Endodermal cell (in vitro differentiated cells): Measurements from ENCODE around the gene CFAP107. TPM values are rescaled to one million over a fixed set of nuclear protein-coding genes. Genes with fewer than 3 reads are reported as not detected.
A peak's percentile ranks its signal among the peaks of the same experiment; 100 is the strongest.

ENCODE experiments used
- DNase-seq: peaks from one replicate; pipeline ENCODE4 v3.0.0-alpha.2; 2017
- H3K27ac ChIP-seq: 2 replicates; pipeline ENCODE4 v1.5.1; 2013; ENCODE audit warnings: mild to moderate bottlenecking, low read depth, low read length, moderate library complexity
- H3K27me3 ChIP-seq: 2 replicates; pipeline ENCODE4 v1.6.1; 2013; ENCODE audit warnings: mild to moderate bottlenecking, low read length, moderate library complexity; ENCODE audit not compliant: insufficient read depth, control insufficient read depth, poor library complexity, severe bottlenecking
- H3K36me3 ChIP-seq: 2 replicates; pipeline ENCODE4 v1.7.0; 2013; ENCODE audit warnings: mild to moderate bottlenecking, low read length, moderate library complexity; ENCODE audit not compliant: control insufficient read depth, insufficient read depth
- H3K4me1 ChIP-seq: one replicate; pipeline ENCODE4 v1.7.0; 2013; ENCODE audit warnings: low read length; ENCODE audit not compliant: control insufficient read depth, insufficient read depth
- H3K4me3 ChIP-seq: 2 replicates; pipeline ENCODE4 v1.5.1; 2013; ENCODE audit warnings: mild to moderate bottlenecking, low read length, moderate library complexity
- H3K9ac ChIP-seq: 2 replicates; pipeline ENCODE4 v1.6.1; 2013; ENCODE audit warnings: mild to moderate bottlenecking, low read length, moderate library complexity; ENCODE audit not compliant: poor library complexity, severe bottlenecking; ENCODE audit errors: extremely low read depth
- H3K9me3 ChIP-seq: 2 replicates; pipeline ENCODE4 v1.6.1; 2013; ENCODE audit warnings: mild to moderate bottlenecking, low read length, moderate library complexity; ENCODE audit not compliant: control insufficient read depth
- H3K27ac Mint-ChIP-seq: 2 replicates; pipeline ENCODE4 v1.8.0; 2020; ENCODE audit warnings: mixed read lengths
- H3K27me3 Mint-ChIP-seq: 2 replicates; pipeline ENCODE4 v1.8.0; 2021; ENCODE audit warnings: mild to moderate bottlenecking, mixed read lengths; ENCODE audit not compliant: insufficient read depth
- H3K36me3 Mint-ChIP-seq: 2 replicates; pipeline ENCODE4 v1.8.0; 2020; ENCODE audit warnings: low read depth, mixed read lengths
- H3K4me1 Mint-ChIP-seq: 2 replicates; pipeline ENCODE4 v1.8.0; 2020; ENCODE audit warnings: mixed read lengths
- H3K4me3 Mint-ChIP-seq: 2 replicates; pipeline ENCODE4 v1.8.0; 2020; ENCODE audit warnings: mild to moderate bottlenecking, moderate library complexity, mixed read lengths
- H3K9me3 Mint-ChIP-seq: 2 replicates; pipeline ENCODE4 v1.8.0; 2020; ENCODE audit warnings: mild to moderate bottlenecking, mixed read lengths
- WGBS, 2 experiments: methylation state at CpG; one replicate each; pipeline versions ENCODE4 v1.1.5 to v1.1.7; 2013; ENCODE audit warnings: missing lambda C conversion rate in 2 of 2, mixed read lengths in 1 of 2; ENCODE audit not compliant: insufficient coverage in 1 of 2, insufficient read length in 1 of 2; 5-methylcytosine and 5-hydroxymethylcytosine counted together
- total RNA-seq, 2 donors: library from RNA; stranded (reverse); fragmentation: NEBNext Ultra II Directional in 1 of 2; extraction: Animal tissue kit (Norgen Biotek cat#: 25700) in 1 of 2; gene quantifications; 2 replicates in 1 of 2; 3 replicates in 1 of 2; pipeline ENCODE4 v1.2.1, GENCODE V29; 2021
- TF ChIP-seq, protein P1 (sequence below): fragments of 200-600 bp; sonication (generic); conservative IDR thresholded peaks from 2 replicates; pipeline ENCODE4 v1.5.0; 2021; ENCODE audit warnings: antibody characterized with exemption, mild to moderate bottlenecking

Gene CFAP107
- total RNA-seq, 2 donors from 2014 or later = not detected

DNA sequence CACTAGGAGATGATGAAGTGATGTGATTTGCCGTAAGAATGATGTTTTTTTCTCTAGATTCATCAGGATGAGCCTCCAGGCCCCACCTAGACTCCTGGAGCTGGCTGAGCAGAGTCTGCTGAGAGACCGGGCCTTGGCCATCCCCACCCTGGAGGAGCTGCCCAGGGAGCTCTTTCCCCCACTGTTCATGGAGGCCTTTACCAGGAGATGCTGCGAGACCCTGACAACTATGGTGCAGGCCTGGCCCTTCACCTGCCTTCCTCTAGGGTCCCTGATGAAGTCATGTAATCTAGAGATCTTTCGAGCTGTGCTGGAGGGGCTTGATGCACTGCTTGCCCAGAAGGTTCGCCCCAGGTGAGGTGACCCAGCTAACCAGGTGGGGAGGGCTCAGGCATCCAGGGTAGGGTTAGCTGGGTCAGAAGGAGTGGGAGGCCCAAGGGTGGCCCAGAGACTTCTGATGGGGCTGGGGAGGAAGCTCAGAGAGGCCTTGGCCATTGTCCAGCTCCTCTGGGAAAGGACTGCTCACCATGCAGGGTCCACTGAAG is 28.9 kb downstream of the CFAP107 start:
- H3K9me3 ChIP-seq = no peaks in the 10 kb centered on the region
- Mint-ChIP-seq H3K4me1 (no peaks in the 10 kb centered on the region), H3K27ac (no peak overlapping the region), H3K4me3 (no peak overlapping the region), H3K27me3 (peaks cover 7% of the 10 kb centered on the region), H3K36me3 (no peaks in the 10 kb centered on the region), H3K9me3 (no peaks in the 10 kb centered on the region)
- TF ChIP-seq, protein P1, sequence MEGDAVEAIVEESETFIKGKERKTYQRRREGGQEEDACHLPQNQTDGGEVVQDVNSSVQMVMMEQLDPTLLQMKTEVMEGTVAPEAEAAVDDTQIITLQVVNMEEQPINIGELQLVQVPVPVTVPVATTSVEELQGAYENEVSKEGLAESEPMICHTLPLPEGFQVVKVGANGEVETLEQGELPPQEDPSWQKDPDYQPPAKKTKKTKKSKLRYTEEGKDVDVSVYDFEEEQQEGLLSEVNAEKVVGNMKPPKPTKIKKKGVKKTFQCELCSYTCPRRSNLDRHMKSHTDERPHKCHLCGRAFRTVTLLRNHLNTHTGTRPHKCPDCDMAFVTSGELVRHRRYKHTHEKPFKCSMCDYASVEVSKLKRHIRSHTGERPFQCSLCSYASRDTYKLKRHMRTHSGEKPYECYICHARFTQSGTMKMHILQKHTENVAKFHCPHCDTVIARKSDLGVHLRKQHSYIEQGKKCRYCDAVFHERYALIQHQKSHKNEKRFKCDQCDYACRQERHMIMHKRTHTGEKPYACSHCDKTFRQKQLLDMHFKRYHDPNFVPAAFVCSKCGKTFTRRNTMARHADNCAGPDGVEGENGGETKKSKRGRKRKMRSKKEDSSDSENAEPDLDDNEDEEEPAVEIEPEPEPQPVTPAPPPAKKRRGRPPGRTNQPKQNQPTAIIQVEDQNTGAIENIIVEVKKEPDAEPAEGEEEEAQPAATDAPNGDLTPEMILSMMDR = no peak
- H3K27ac ChIP-seq = no peak overlapping the region
- no peaks in the 10 kb centered on the region for H3K27me3 ChIP-seq
- no peak overlapping the region for H3K4me3 ChIP-seq
- no peaks in the 10 kb centered on the region for H3K36me3 ChIP-seq
- H3K4me1 ChIP-seq = no peaks in the 10 kb centered on the region
- no peak overlapping the region for H3K9ac ChIP-seq
- DNase-seq = no peak
- WGBS, 2 experiments = 82 to 87% methylated on average over 3 to 5 of the region's 5 CpGs

GRCh38 chr1:12775443-12775842 is 29.4 kb downstream of the CFAP107 start:
- Mint-ChIP-seq H3K36me3 (no peaks in the 10 kb centered on the region), H3K27ac (no peak overlapping the region), H3K27me3 (peaks cover 7% of the 10 kb centered on the region), H3K4me3 (no peak overlapping the region), H3K4me1 (no peaks in the 10 kb centered on the region), H3K9me3 (no peaks in the 10 kb centered on the region)
- TF ChIP-seq, protein P1 = no peak
- H3K4me3 ChIP-seq = no peak overlapping the region
- H3K9me3 ChIP-seq = no peaks in the 10 kb centered on the region
- H3K4me1 ChIP-seq = no peaks in the 10 kb centered on the region
- WGBS, 2 experiments = 83 to 88% methylated on average over 5 to 8 of the region's 8 CpGs
- no peak for DNase-seq
- H3K36me3 ChIP-seq = no peaks in the 10 kb centered on the region
- no peak overlapping the region for H3K9ac ChIP-seq
- H3K27me3 ChIP-seq = no peaks in the 10 kb centered on the region
- no peak overlapping the region for H3K27ac ChIP-seq

GRCh38 chr1:12776801-12777557 is 31.0 kb downstream of the CFAP107 start:
- H3K4me1 ChIP-seq = no peaks in the 10 kb centered on the region
- Mint-ChIP-seq H3K36me3 (no peaks in the 10 kb centered on the region), H3K27ac (no peak overlapping the region), H3K4me1 (no peaks in the 10 kb centered on the region), H3K27me3 (peaks cover 7% of the 10 kb centered on the region), H3K4me3 (no peak overlapping the region), H3K9me3 (no peaks in the 10 kb centered on the region)
- no peaks in the 10 kb centered on the region for H3K27me3 ChIP-seq
- peak; percentile 40 for DNase-seq
- TF ChIP-seq, protein P1 = no peak
- no peak overlapping the region for H3K27ac ChIP-seq
- H3K4me3 ChIP-seq = no peak overlapping the region
- WGBS, 2 experiments = 89 to 96% methylated on average over 10 to 15 of the region's 15 CpGs
- H3K9me3 ChIP-seq = no peaks in the 10 kb centered on the region
- H3K36me3 ChIP-seq = no peaks in the 10 kb centered on the region
- no peak overlapping the region for H3K9ac ChIP-seq
